ENCODE results near the gene SLCO2B1. TPM values are rescaled to one million over a fixed set of nuclear protein-coding genes. Genes with fewer than 3 reads are reported as not detected.

The SLCO2B1 gene
- total RNA-seq, 1 experiment from 2014 or later = 0.57 TPM

GRCh38 chr11:75238595-75239440 is 87.9 kb downstream of the SLCO2B1 start (continued):
- TF ChIP-seq E2F5 (CRISPR knock-in tag; IDR thresholded peaks at IDR 0.05) (no peak), EMX1 (CRISPR knock-in tag; IDR thresholded peaks at IDR 0.05) (no peak), GABPB1 (CRISPR knock-in tag; IDR thresholded peaks at IDR 0.05) (no peak), ZNF281 (CRISPR knock-in tag; IDR thresholded peaks at IDR 0.05) (no peak), ZNF219 (CRISPR knock-in tag; IDR thresholded peaks at IDR 0.05; ENCODE audit: borderline replicate concordance) (no peak), AFF4 (CRISPR knock-in tag; IDR thresholded peaks at IDR 0.05; ENCODE audit: borderline replicate concordance) (no peak), HMGA2 (CRISPR knock-in tag; IDR thresholded peaks at IDR 0.05) (no peak)

GRCh38 chr11:75239531-75240290 is 88.8 kb downstream of the SLCO2B1 start:
- no peak for TF ChIP-seq ZNF532 (CRISPR knock-in tag; IDR thresholded peaks at IDR 0.05; ENCODE audit: borderline replicate concordance)
- 0 out of 2 replicates have a peak, but pooled peaks have one; percentile 3 for TF ChIP-seq MAX (CRISPR knock-in tag; IDR thresholded peaks at IDR 0.05)
- DNase-seq (ENCODE audit: low spot score) (no peak), ATAC-seq (no peak; the same call in 1 of the 2 replicates)
- ChIA-PET CTCF (interaction anchor here (0.7 to 7.6 kb wide), 12 partner anchors 8 to 310 kb away, joined by 3 to 191 read pairs (median 16); no protein-coding TSS in a partner anchor), POLR2A (interaction anchor here (1.1 kb wide), 1 partner anchor 99 kb away, joined by 3 read pairs; no protein-coding TSS in a partner anchor)
- Mint-ChIP-seq H3K4me3 (peak overlapping the region; percentile 77), H3K27me3 (ENCODE audit: low read depth) (peaks cover 62% of the 10 kb centered on the region), H3K9me3 (no peaks in the 10 kb centered on the region), H3K27ac (no peak overlapping the region), H3K4me1 (peaks cover 27% of the 10 kb centered on the region), H3K36me3 (no peaks in the 10 kb centered on the region)
